CD4-positive, alpha-beta T cell treated with Interleukin-17A for 1 hour (primary cell): Measurements from ENCODE around the gene NDUFA13.

ENCODE experiments used
- DNase-seq: peaks from one replicate; pipeline ENCODE4 v3.0.0-alpha.2; 2020

NDUFA13 gene

GRCh38 chr19:19549804-19550464, 33.9 kb downstream of the NDUFA13 start:
- no peak for DNase-seq

GRCh38 chr19:19550485-19550929, 34.5 kb downstream of the NDUFA13 start:
- no peak for DNase-seq

DNA sequence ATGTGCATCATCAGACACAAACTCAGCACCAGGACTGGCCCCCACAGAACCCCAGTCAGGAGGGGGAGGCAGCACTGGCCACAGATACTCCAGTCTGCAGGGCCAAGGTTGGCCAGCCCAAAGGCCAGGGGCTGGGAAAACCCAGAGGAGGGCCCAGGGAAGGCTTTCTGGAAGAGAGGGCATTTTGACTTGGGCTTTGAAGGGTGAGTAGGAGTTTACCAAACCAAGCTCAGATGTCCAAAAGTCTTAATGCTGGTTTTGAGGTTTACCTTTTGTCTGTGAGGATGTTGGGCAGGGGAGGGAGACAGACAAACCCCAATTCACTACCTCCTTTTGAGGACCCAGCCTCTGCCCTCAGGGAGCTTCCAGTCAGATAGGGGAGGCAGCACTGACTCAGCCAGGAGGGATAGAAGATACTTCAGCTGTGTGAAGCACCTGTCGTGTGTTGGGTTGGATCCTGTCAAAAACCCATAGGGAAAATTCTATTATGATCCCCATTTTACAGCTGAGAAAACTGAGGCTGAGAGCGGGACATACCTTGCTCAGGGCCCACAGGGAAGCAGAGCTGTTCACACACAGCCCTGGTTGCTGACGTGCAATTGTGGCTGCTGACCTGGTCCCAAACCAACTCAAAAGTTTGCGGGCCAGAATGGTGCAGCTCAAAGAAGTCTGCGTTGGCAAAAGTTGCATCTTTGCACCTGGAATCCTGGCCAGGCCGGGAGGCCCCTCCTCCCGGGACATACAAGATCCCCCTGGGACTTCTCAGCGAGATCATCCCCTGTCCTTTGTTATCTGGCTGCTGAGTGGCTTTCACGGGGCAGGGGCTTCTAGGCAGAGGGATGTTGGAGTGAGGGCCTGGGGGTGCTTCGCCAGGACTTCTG, 35.2 kb downstream of the NDUFA13 start:
- DNase-seq: no peak

DNA sequence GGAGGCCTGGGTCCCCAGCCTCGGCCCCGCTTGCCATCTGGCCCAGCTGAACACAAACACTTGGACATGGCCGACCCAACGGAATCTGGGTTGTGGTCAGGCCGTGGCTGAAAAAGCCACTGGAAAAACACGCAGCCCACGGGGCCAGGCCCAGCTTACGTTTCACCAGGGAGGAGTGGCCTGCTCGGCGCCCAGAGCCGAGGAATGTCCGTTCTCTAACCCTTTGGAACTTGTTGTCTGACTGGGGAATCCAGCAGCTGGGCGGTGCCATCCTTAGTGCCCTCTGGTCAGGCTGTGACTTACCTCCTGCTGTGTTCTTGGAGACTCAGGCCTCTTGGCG, 35.8 kb downstream of the NDUFA13 start:
- no peak for DNase-seq

DNA sequence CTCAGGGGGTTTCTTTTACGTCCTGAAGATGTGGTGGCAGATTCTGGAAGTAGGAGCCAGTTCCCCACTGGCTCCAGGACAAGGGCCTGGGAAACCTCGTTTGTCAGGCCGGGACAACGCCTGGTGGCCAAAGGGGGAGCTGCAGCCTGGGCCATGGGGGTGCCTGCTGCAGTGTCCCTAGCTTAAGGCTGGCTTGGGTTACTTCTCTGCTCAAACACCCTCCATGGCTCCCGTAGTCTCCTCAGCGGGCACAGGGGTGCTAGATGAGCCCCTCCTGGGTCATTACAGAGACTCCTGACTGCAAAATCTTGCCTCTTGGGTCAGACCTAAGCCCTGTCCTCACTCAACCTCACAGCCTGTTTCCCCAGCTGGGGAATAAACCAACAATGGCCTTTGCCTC, 36.8 kb downstream of the NDUFA13 start:
- DNase-seq: peak; percentile 21

DNA sequence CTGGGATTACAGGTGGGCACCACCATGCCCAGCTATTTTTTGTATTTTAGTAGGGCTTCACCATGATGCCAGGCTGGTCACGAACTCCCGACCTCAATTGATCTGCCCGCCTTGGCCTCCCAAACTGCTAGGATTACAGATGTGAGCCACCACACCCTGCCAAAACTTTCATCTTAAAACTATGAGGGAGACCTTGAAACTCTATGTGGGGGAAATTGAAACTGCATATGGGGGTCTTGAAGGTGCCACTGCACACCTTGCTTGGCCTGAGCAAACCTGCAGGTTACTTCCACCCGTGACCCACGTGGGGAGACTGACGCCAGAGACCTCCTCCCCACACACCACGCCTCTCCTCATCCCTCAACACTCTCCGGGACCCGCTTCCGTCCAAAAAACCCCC, 37.6 kb downstream of the NDUFA13 start:
- DNase-seq: no peak

DNA sequence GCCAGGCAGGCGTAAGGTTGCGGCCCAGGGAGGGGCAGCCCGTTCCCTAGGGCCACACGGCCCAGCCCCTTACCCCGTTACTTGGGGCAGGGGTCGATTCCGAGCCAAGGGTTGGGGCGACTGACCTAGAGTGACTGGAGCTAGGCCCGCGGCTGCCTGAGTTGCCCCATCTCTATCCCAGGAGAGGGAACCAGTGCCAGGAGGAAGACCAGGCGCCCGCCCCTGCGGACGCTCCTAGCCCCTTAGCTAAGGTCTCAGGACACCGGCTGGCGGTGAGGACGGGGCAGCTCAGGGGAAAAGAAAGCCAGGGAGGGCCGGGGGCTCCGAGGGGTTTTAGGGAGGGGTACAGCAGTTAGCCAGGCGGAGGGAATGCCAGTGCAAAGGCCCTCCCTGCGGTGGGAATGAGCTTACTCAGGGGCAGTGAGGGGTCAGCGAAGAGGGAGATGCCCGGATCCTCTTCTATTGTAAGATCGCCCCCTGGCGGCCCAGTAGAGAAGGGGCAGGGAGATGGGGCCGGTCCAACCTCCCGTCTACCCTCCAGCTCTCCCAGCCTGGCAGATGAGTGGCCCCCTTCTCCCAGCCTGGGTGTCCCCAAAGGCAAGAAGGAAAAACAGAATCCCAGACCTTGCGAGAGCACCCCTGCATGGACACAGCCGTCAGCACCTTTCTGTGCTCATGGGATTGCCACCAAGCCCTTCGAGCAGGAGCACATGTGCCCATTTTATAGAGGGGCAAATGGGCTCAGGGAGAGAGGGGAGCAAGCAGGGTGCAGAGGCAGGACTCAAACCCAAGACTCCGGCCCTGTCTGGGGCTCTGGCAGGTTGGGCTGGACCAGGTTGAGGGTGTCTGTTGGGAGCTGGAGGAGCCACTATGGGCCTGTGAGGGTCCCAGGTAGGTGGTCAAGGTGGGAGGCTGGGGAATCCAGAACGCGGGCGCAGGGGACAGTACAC, 38.3 kb downstream of the NDUFA13 start:
- DNase-seq: peak; percentile 57

GRCh38 chr19:19558055-19558454, 42.0 kb downstream of the NDUFA13 start:
- no peak for DNase-seq

DNA sequence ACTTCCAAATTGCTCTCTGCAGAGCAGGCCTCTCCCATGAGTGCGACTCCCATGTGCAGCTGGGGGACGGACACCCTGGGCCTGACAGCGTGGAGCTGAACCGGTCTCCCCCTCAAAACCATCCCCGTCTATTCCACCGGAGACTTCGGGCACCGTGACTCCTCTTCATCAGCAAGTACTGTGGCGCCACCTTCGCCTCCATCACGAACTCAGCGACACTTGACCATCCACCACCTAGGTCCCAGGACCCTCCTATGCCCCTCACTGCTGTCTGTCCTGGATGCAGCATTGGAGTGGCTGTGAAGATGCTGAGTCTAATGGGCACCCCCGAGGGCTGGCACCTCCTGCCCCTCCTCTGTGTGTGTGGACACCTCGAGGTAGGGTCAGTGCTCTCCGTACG, 42.6 kb downstream of the NDUFA13 start:
- no peak for DNase-seq

DNA sequence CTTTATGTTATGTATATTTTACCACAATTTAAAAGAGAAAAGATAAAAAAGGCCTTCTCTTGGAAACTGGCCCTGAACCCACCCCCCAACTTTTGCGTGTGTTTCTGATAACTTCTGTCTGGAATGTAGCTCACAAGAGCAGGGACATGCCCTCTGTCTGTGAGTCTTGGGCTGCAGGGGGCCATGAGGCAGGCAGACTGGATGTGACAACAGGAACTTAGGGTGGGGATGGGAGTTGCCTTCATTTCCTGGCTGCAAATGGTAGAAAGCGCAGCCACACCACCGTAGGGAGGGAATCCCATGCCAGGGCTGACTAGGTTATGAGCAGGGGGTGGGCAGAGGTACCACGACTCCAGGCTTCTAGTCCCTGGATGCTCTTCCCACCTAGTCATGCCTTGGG, 43.9 kb downstream of the NDUFA13 start:
- no peak for DNase-seq

DNA sequence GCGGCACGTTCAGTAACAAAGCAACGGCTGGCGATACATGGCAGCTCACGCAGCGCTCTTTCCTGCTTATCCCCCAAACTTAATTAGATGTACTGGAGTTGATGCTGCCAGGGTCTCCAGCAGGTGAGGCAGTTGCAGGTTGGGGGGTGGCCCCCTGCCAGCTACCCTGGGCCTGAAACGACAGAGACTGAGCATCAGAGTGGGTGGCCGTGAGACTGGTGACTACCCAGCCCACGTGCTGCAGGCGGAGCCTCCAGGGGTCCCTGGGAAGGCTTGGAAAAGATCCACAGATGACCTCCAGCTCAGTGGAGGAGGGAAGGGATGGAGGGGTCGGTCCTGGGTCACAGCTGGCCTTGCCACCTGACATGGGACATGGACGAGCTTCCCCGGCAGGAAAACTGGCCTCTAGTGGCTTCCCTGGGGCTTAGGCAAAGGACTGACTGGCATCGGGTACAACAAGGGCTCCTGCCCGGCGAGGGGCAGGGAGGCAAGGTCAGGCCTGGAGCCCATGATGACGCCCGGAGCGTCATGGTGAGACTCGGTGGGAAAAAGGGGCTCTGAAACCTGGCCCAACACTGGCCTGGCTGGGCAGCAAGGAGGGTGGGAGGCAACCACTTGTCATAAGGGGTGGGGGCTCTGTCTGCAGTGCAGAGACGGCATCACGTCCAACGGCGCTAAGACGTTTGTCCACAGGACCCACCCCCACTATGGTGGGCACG, 46.1 kb downstream of the NDUFA13 start:
- no peak for DNase-seq

- DNase-seq: peak; percentile 60
These were observed 46.8 kb downstream of the NDUFA13 start for GRCh38 chr19:19562665-19563347.

GRCh38 chr19:19563348-19563848, 47.4 kb downstream of the NDUFA13 start:
- DNase-seq: no peak

DNA sequence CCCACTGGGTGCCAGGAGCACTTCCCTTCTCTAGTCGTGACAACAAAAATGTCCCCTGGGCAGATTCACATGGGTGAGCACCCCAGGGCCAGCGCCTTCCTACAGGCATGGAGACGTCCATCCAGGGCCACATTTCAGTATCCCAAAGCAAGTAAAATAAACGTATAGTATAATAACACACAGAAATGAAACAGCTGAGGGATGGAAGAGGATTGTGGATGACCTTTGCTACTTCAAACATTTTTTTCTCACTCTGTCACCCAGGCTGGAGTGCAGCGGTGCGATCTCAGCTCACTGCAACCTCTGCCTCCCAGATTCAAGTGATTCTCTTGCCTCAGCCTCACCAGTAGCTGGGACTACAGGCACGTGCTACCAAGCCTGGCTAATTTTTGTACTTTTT, 50.3 kb downstream of the NDUFA13 start:
- no peak for DNase-seq

DNA sequence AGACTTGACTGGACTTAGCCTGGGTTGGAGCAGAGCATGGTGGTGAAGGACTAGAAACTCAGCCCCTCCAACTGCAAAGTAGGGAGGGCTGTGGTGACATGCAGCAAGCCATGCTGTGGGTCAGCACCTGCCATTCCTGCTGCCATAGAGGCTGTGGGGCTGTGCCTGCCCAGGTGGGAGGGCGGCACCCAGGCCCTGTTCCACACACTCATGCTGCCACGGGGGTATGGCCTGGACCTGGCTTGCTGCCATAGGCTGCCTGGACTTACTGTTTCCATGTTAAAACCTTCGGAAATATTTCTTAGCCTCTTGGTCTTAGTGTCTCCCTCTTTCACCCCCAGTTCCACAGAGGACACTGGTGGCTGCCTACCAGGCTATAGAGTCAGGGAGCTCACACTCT, 51.4 kb downstream of the NDUFA13 start:
- DNase-seq: no peak

GRCh38 chr19:19568802-19569756, 53.1 kb downstream of the NDUFA13 start:
- DNase-seq: no peak

DNA sequence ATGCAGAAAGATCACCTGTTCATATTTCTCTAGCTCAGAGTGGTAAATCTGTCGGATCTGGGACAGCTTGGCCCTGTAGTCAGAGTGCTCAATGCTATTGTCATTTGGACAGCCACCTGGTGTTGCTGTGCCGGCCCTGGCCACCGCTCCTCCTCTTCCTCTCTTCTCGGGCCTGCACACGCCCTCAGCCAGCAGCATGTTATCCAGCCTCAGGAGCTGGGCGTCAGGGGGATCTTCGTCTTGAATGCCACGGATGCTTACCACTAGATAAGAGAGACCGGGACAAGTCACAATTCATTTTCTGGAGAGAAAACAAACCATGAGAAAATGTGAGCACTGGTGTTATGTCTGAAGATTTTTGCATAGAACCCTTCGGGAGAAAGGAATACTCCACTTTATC, 54.5 kb downstream of the NDUFA13 start:
- DNase-seq: no peak

GRCh38 chr19:19571071-19571786, 55.2 kb downstream of the NDUFA13 start:
- no peak for DNase-seq

DNA sequence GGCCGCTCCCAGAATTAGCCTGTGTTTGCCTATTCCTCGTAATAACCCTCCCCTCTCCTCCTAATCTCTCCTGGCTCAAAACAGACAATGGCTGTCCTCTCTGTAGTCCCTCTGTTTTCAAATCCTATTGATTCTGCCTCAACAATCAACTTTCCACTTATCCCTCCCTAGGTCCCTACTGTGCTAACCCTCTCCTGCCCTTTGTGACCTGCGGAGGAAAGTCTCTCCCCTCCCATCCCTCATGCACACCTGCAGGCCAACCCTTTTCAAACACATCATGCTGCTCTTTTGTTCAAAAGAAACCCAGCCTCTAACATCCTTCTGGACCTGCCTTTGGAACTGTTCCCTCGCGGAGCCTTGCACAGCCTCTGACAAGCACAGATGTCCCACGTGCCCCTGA, 59.4 kb downstream of the NDUFA13 start:
- DNase-seq: no peak
